GM12865 (cell line): Measurements from ENCODE around the gene USPL1.

Experiments
- DNase-seq: peaks from one replicate; pipeline ENCODE4 v3.0.0; 2010; ENCODE audit warnings: low read depth
- H3K4me3 ChIP-seq: 2 replicates; pipeline ENCODE4 v1.5.1; 2011; ENCODE audit warnings: mild to moderate bottlenecking, low read depth, low read length, control low read depth
- CTCF ChIP-seq: IDR thresholded peaks from 2 replicates; pipeline ENCODE4 v1.5.1; 2011; ENCODE audit warnings: low read length, control low read depth, low read depth, inconsistent platforms; ENCODE audit not compliant: insufficient read depth; ENCODE audit errors: missing control alignments

The USPL1 gene

GRCh38 chr13:30690282-30691188 is 72.8 kb downstream of the USPL1 start:
- DNase-seq, result peak; percentile 63
- no peak for TF ChIP-seq CTCF
- H3K4me3 ChIP-seq, result peak overlapping the region; percentile 42

- TF ChIP-seq CTCF, result no peak
- no peak overlapping the region for H3K4me3 ChIP-seq
- no peak for DNase-seq
These were observed 74.4 kb downstream of the USPL1 start for GRCh38 chr13:30692113-30692512.

GRCh38 chr13:30696278-30697176 is 78.8 kb downstream of the USPL1 start:
- no peak for TF ChIP-seq CTCF

GRCh38 chr13:30697177-30697953 is 79.6 kb downstream of the USPL1 start:
- no peak for TF ChIP-seq CTCF
- H3K4me3 ChIP-seq, result no peak overlapping the region
- no peak for DNase-seq

More at GRCh38 chr13:30696278-30697176, 78.8 kb downstream of the USPL1 start:
- H3K4me3 ChIP-seq, result no peak overlapping the region
- peak; percentile 44 for DNase-seq

GRCh38 chr13:30697996-30698401 is 80.3 kb downstream of the USPL1 start:
- DNase-seq, result no peak
- no peak for TF ChIP-seq CTCF
- no peak overlapping the region for H3K4me3 ChIP-seq

GRCh38 chr13:30698488-30699005 is 80.8 kb downstream of the USPL1 start:
- DNase-seq, result no peak
- no peak overlapping the region for H3K4me3 ChIP-seq
- TF ChIP-seq CTCF, result no peak
